ENCODE data around the gene ANKRD28.

GRCh38 chr3:15628967-15629366 lies 168.8 kb downstream of the ANKRD28 start:
- TF ChIP-seq, protein P1, sequence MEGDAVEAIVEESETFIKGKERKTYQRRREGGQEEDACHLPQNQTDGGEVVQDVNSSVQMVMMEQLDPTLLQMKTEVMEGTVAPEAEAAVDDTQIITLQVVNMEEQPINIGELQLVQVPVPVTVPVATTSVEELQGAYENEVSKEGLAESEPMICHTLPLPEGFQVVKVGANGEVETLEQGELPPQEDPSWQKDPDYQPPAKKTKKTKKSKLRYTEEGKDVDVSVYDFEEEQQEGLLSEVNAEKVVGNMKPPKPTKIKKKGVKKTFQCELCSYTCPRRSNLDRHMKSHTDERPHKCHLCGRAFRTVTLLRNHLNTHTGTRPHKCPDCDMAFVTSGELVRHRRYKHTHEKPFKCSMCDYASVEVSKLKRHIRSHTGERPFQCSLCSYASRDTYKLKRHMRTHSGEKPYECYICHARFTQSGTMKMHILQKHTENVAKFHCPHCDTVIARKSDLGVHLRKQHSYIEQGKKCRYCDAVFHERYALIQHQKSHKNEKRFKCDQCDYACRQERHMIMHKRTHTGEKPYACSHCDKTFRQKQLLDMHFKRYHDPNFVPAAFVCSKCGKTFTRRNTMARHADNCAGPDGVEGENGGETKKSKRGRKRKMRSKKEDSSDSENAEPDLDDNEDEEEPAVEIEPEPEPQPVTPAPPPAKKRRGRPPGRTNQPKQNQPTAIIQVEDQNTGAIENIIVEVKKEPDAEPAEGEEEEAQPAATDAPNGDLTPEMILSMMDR (IDR thresholded peaks at IDR 0.05), result no peak
- no peak for TF ChIP-seq EP300 (IDR thresholded peaks at IDR 0.05)
- TF ChIP-seq POLR2AphosphoS5 (IDR thresholded peaks at IDR 0.05), result no peak
- no peak for TF ChIP-seq POLR2A (IDR thresholded peaks at IDR 0.05)
